GM12891 (cell line): ENCODE data around the gene INAVA.

Experiments used
- POLR2A ChIP-seq: IDR thresholded peaks from 2 replicates; pipeline ENCODE4 v1.6.1; 2011; ENCODE audit warnings: low read depth, low read length, control low read depth
- POLR2AphosphoS5 ChIP-seq: IDR thresholded peaks from 2 replicates; pipeline ENCODE4 v1.6.1; 2011; ENCODE audit warnings: low read depth, low read length, control low read depth
- SPI1 ChIP-seq: IDR thresholded peaks from 2 replicates; pipeline ENCODE4 v1.6.1; 2011; ENCODE audit warnings: low read depth, low read length, control low read depth
- TAF1 ChIP-seq: IDR thresholded peaks from 2 replicates; pipeline ENCODE4 v1.6.1; 2011; ENCODE audit warnings: low read depth, low read length, control low read depth

- TF ChIP-seq POLR2AphosphoS5 = no peak
- TF ChIP-seq POLR2A = no peak
- no peak for TF ChIP-seq TAF1
- no peak for TF ChIP-seq SPI1
These were observed 22.1 kb upstream of the INAVA start, which contains the start of gene GPR25 for GRCh38 chr1:200872446-200873115.
